ENCODE data around the gene CLPSL2. TPM values are rescaled to one million over a fixed set of nuclear protein-coding genes. Genes with fewer than 3 reads are reported as not detected.

Gene CLPSL2
- total and polyA plus RNA-seq, 10 of the 15 experiments (the other 5 are each of a cell fraction or from before 2014, with no cell fraction given): 0.32 to 1.3 TPM; not detected in 8

DNA sequence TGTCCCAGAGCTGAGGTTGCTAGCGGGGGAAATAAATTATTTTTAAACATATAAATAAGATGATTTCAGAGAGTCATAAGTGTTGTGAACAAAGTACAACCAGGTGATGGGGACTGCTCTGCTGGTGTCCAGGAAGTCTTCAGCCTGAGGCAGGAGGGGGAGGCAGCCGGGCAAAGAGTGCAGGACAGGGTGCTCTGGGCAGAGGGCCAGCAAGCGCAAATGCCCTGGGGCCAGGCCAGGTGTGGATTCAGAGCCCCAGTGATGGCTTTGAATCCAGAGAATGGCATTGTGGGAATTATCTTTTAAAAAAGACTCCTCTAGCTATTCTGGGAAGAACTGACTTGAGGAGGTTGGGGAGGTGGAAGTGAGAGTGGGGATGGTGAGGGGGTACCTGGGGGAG lies 6.0 kb downstream of the CLPSL2 start:
- H3K27me3 ChIP-seq (replicated peaks in 1 of 2; ENCODE audit: control insufficient read depth in 2 of 2, insufficient read depth in 2 of 2, low read length in 1 of 2): peaks cover under 1 to 1% of the 10 kb centered on the region in 2 experiments; a peak in 3 of 4 replicates
- H3K9me3 ChIP-seq (replicated peaks; ENCODE audit: control insufficient read depth, insufficient read depth, low read length): no peaks in the 10 kb centered on the region
- H4K20me1 ChIP-seq (ENCODE audit: control insufficient read depth, insufficient read depth): no peaks in the 10 kb centered on the region
- WGBS (ENCODE audit: insufficient coverage, insufficient replicate concordance, low lambda C conversion rate, missing lambda C conversion rate): 72% methylated on average over 3 of the region's 3 CpGs
- ChIA-PET POLR2A (no interaction called here), SMC1A (ENCODE audit: uncharacterized antibody, unreplicated experiment) (no interaction called here), RAD21 (ENCODE audit: unreplicated experiment) (no interaction called here), CTCF (no interaction called here)
- TF ChIP-seq, protein P1, sequence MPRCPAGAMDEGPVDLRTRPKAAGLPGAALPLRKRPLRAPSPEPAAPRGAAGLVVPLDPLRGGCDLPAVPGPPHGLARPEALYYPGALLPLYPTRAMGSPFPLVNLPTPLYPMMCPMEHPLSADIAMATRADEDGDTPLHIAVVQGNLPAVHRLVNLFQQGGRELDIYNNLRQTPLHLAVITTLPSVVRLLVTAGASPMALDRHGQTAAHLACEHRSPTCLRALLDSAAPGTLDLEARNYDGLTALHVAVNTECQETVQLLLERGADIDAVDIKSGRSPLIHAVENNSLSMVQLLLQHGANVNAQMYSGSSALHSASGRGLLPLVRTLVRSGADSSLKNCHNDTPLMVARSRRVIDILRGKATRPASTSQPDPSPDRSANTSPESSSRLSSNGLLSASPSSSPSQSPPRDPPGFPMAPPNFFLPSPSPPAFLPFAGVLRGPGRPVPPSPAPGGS (IDR thresholded peaks at IDR 0.05; ENCODE audit: borderline replicate concordance, insufficient read depth, low read depth, low read length, poor library complexity, severe bottlenecking): no peak
- TF ChIP-seq JUNB (IDR thresholded peaks at IDR 0.05) (no peak), ZNF217 (IDR thresholded peaks at IDR 0.05) (no peak), PAX8 (IDR thresholded peaks at IDR 0.05) (no peak)
- intact Hi-C loops (cut with micrococcal nuclease; ENCODE audit: unreplicated experiment): no loop called here
- H3K36me3 ChIP-seq (ENCODE audit: control insufficient read depth in 2 of 2, insufficient read depth in 2 of 2, low read length in 1 of 2): no peaks in the 10 kb centered on the region
- H3K4me2 ChIP-seq (ENCODE audit: control insufficient read depth, insufficient read depth): no peak overlapping the region
- ATAC-seq (no peak), DNase-seq (ENCODE audit: low read depth, low spot score) (no peak), FAIRE-seq (no peak)
- no peak overlapping the region for H3K4me3 ChIP-seq
- in situ Hi-C loops (cut with MboI): no loop called here
- no peaks in the 10 kb centered on the region for H3K79me2 ChIP-seq (ENCODE audit: control insufficient read depth, insufficient read depth, low read length)
- no peak overlapping the region for H3K27ac ChIP-seq (ENCODE audit: control insufficient read depth, insufficient read depth)
- H3K4me1 ChIP-seq (ENCODE audit: control insufficient read depth, insufficient read depth, low read length): no peaks in the 10 kb centered on the region
- H2AFZ ChIP-seq (ENCODE audit: control insufficient read depth, low read depth, low read length): no peak overlapping the region
- H3K9ac ChIP-seq (ENCODE audit: control insufficient read depth, insufficient read depth, low read length): no peak overlapping the region
- no TSS peak for BruUV-seq (replicated peaks)

DNA sequence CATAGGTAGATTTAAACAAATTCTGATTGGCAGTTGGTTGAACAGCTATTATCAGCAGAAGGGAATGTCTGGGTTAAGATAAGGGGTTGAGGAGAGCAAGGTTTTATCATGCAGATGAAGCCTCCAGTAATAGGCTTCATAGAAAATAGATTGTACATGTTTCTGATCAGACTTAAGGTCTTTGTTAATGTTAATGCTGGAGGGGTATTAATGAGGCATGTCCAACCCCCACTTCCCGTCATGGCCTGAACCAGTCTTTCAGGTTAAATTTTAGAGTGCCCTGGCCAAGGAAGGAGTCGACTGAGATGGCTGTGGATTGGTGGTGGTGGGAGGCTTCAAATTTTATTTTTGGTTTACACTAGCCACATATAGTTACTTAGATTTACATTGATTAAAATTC lies 7.8 kb downstream of the CLPSL2 start:
- DNase-seq (ENCODE audit: low read depth, low spot score): no peak
- Histone ChIP-seq H4K20me1 (ENCODE audit: control insufficient read depth, insufficient read depth) (no peaks in the 10 kb centered on the region), H3K4me1 (ENCODE audit: control insufficient read depth, insufficient read depth, low read length) (no peaks in the 10 kb centered on the region), H3K79me2 (ENCODE audit: control insufficient read depth, insufficient read depth, low read length) (no peaks in the 10 kb centered on the region), H3K27me3 (replicated peaks in 1 of 2; ENCODE audit: control insufficient read depth in 2 of 2, insufficient read depth in 2 of 2, low read length in 1 of 2) (peaks cover 1 to 4% of the 10 kb centered on the region in 2 experiments), H3K9ac (ENCODE audit: control insufficient read depth, insufficient read depth, low read length) (no peak overlapping the region), H3K4me3 (no peak overlapping the region), H3K36me3 (ENCODE audit: control insufficient read depth in 2 of 2, insufficient read depth in 2 of 2, low read length in 1 of 2) (no peaks in the 10 kb centered on the region), H3K4me2 (ENCODE audit: control insufficient read depth, insufficient read depth) (no peak overlapping the region), H2AFZ (ENCODE audit: control insufficient read depth, low read depth, low read length) (no peak overlapping the region), H3K27ac (ENCODE audit: control insufficient read depth, insufficient read depth) (no peak overlapping the region), H3K9me3 (replicated peaks; ENCODE audit: control insufficient read depth, insufficient read depth, low read length) (no peaks in the 10 kb centered on the region)
- FAIRE-seq: no peak
- ChIA-PET SMC1A (ENCODE audit: uncharacterized antibody, unreplicated experiment) (no interaction called here), POLR2A (no interaction called here), CTCF (no interaction called here), RAD21 (ENCODE audit: unreplicated experiment) (no interaction called here)
- WGBS (ENCODE audit: insufficient coverage, insufficient replicate concordance, low lambda C conversion rate, missing lambda C conversion rate): 0% methylated on average over 2 of the region's 2 CpGs
- TF ChIP-seq ZNF384 (IDR thresholded peaks at IDR 0.05; ENCODE audit: borderline replicate concordance, low read depth, low read length) (no peak), SPI1 (IDR thresholded peaks at IDR 0.05; ENCODE audit: borderline replicate concordance, insufficient read depth, low read depth, low read length) (no peak), NR2C2 (IDR thresholded peaks at IDR 0.05; ENCODE audit: borderline replicate concordance, control insufficient read depth, insufficient read length, low read depth) (no peak), NR2C1 (IDR thresholded peaks at IDR 0.05) (no peak), YBX1 (IDR thresholded peaks at IDR 0.05) (no peak)
- TF ChIP-seq, protein P2, sequence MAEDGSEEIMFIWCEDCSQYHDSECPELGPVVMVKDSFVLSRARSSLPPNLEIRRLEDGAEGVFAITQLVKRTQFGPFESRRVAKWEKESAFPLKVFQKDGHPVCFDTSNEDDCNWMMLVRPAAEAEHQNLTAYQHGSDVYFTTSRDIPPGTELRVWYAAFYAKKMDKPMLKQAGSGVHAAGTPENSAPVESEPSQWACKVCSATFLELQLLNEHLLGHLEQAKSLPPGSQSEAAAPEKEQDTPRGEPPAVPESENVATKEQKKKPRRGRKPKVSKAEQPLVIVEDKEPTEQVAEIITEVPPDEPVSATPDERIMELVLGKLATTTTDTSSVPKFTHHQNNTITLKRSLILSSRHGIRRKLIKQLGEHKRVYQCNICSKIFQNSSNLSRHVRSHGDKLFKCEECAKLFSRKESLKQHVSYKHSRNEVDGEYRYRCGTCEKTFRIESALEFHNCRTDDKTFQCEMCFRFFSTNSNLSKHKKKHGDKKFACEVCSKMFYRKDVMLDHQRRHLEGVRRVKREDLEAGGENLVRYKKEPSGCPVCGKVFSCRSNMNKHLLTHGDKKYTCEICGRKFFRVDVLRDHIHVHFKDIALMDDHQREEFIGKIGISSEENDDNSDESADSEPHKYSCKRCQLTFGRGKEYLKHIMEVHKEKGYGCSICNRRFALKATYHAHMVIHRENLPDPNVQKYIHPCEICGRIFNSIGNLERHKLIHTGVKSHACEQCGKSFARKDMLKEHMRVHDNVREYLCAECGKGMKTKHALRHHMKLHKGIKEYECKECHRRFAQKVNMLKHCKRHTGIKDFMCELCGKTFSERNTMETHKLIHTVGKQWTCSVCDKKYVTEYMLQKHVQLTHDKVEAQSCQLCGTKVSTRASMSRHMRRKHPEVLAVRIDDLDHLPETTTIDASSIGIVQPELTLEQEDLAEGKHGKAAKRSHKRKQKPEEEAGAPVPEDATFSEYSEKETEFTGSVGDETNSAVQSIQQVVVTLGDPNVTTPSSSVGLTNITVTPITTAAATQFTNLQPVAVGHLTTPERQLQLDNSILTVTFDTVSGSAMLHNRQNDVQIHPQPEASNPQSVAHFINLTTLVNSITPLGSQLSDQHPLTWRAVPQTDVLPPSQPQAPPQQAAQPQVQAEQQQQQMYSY (CRISPR knock-in tag; IDR thresholded peaks at IDR 0.05): no peak
- TF ChIP-seq, protein P3, sequence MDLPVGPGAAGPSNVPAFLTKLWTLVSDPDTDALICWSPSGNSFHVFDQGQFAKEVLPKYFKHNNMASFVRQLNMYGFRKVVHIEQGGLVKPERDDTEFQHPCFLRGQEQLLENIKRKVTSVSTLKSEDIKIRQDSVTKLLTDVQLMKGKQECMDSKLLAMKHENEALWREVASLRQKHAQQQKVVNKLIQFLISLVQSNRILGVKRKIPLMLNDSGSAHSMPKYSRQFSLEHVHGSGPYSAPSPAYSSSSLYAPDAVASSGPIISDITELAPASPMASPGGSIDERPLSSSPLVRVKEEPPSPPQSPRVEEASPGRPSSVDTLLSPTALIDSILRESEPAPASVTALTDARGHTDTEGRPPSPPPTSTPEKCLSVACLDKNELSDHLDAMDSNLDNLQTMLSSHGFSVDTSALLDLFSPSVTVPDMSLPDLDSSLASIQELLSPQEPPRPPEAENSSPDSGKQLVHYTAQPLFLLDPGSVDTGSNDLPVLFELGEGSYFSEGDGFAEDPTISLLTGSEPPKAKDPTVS (IDR thresholded peaks at IDR 0.05; ENCODE audit: low read depth, low read length): no peak
- no peak for ATAC-seq
- no TSS peak for BruUV-seq (replicated peaks)
- in situ Hi-C loops (cut with MboI): no loop called here
- intact Hi-C loops (cut with micrococcal nuclease; ENCODE audit: unreplicated experiment): no loop called here
